Heart left ventricle (tissue), 13 donors: ENCODE data around the gene FEM1B.

Source experiments
- POLR2A ChIP-seq, 2 donors: fragments of 450-650 bp; IDR thresholded peaks; one replicate each; pipeline ENCODE4 v1.6.1; 2017; ENCODE audit warnings: antibody characterized with exemption in 2 of 2, mild to moderate bottlenecking in 2 of 2, moderate library complexity in 2 of 2
- TF ChIP-seq, protein P1 (sequence below), 12 donors: fragments of 200-600 bp; sonication (generic) in 4 of 12; IDR thresholded peaks; one replicate each; pipeline versions ENCODE4 v1.5.0 to v1.8.0; 2018 to 2022; ENCODE audit warnings: antibody characterized with exemption in 12 of 12, mild to moderate bottlenecking in 5 of 12
- donor health status: ischemic (EF 13 %, LVEDD 7.1; RV severe dilation, severe dysfunction).
- donor health status: DM: no; HTN: yes; CAD: no.
- donor health status: DM: no; HTN: no; CAD: no.
- donor health status: ischemic (EF 25% LVEDD 6.9; RV normal size, moderate dysfunction).
- donor health status: ischemic (EF 25% LVEDD 5.7; RV mildly dilated, moderate dysfunction).
- donor health status: ischemic (EF 35%, LVEDD 5.7; RV mildly dilated, moderate dysfunction).
- donor health status: nonischemic (EF 11% LVEDD 7.7; RV severe dilation, severe dysfunction).
- donor health status: DM: yes; HTN: yes; CAD: no.
- donor health status: PGD.
- donor health status: ischemic (EF 29% LVEDD 5.4; RV normal size, mild dysfunction).
- donor health status: nonischemic (EF 23%, LVEDD 6.1; RV moderate dilation, normal function).

DNA sequence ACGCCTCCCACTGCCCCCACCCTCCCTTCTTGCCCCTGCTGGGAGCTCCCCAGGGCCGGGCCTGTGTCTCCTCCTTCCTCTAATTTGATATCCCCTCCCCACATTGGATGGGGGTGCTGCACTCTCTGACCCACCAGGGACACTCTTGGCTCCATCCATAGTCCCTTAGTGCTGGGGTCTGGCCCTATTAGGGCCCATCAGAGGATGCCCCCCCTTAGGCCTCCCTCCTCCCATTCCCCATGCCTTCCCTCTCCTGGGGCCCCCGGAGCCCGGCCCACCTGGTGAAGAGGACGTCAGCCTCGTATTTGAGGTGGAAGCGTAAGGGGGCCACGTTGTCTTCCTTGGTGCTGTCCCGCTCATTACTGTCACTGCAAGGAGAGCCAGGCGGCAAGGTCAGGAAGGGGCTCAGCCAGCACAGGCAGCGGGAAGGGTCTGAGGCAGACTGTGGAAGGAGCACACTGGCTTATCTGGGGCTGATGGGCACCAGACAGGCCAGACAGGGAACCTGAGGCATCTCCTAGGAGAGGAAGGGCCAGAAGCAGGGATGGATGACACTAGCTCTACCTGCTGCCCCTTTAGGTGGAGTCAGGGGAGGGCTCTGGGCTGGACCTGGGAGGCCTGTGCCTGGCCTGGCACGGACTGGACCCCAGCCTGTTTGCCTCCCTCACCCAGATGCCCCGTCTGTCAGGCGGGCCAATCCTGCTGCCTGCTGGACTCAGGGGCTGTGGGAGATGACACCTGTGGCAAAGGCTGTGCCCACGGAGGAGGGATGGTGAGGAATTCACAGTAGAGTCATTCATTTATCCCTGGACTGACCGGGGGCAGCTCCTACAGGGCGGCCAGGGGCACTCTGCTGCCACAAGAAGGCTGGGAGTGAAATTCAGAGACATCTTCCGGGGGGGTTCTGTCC lies 36.2 kb downstream of the FEM1B start:
- no peak for TF ChIP-seq POLR2A (IDR thresholded peaks at IDR 0.05)
- TF ChIP-seq, protein P1, sequence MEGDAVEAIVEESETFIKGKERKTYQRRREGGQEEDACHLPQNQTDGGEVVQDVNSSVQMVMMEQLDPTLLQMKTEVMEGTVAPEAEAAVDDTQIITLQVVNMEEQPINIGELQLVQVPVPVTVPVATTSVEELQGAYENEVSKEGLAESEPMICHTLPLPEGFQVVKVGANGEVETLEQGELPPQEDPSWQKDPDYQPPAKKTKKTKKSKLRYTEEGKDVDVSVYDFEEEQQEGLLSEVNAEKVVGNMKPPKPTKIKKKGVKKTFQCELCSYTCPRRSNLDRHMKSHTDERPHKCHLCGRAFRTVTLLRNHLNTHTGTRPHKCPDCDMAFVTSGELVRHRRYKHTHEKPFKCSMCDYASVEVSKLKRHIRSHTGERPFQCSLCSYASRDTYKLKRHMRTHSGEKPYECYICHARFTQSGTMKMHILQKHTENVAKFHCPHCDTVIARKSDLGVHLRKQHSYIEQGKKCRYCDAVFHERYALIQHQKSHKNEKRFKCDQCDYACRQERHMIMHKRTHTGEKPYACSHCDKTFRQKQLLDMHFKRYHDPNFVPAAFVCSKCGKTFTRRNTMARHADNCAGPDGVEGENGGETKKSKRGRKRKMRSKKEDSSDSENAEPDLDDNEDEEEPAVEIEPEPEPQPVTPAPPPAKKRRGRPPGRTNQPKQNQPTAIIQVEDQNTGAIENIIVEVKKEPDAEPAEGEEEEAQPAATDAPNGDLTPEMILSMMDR (IDR thresholded peaks at IDR 0.05) = no peak
